ENCODE results near the gene CCDC27.

- TF ChIP-seq CTCF (IDR thresholded peaks at IDR 0.05), result no peak
- no peak for TF ChIP-seq POLR2A (IDR thresholded peaks at IDR 0.05)
- no peak for TF ChIP-seq EP300 (IDR thresholded peaks at IDR 0.05; ENCODE audit: low read depth)
- no peak for TF ChIP-seq POLR2AphosphoS5 (IDR thresholded peaks at IDR 0.05)
Measured at GRCh38 chr1:3730543-3731247, 21.6 kb upstream of the CCDC27 start.

Measured in transverse colon (tissue), 4 donors.